GM08714 (cell line): ENCODE data around the gene IRF7.
"Not testable (repeated sequence)": the region's sequence is repeated elsewhere in the genome, so short reads cannot be mapped to it uniquely, and the experiment has no call there.

Experiments
- H3K4me3 ChIP-seq: fragments of 200-500 bp; sonication (Bioruptor generic); 2 replicates; pipeline ENCODE4 v1.5.1; 2014; ENCODE audit warnings: mild to moderate bottlenecking, low read length, inconsistent platforms
- ZNF274 ChIP-seq: IDR thresholded peaks from 2 replicates; pipeline ENCODE4 v1.6.1; 2012; ENCODE audit warnings: mild to moderate bottlenecking, low read depth, low read length

Gene IRF7

DNA sequence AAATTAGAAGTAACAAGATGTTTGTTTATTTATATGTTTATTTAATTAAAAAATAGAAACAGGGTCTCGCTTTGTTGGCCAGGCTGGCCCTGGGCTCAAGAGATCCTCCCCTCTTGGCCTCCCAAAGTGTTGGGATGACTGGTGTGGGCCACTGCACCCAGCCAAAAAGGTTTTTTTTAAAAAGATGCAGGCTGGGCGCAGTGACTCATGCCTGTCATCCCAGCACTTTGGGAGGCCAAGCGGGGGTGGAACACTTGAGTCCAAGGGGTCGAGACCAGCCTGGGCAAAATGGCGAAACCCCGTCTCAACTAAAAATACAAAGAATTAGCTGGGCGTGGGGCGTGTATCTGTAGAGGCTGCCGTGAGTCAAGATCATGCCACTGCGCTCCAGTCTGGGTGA lies 34.7 kb upstream of the IRF7 start:
- no peak overlapping the region for H3K4me3 ChIP-seq
- TF ChIP-seq ZNF274, result no peak

DNA sequence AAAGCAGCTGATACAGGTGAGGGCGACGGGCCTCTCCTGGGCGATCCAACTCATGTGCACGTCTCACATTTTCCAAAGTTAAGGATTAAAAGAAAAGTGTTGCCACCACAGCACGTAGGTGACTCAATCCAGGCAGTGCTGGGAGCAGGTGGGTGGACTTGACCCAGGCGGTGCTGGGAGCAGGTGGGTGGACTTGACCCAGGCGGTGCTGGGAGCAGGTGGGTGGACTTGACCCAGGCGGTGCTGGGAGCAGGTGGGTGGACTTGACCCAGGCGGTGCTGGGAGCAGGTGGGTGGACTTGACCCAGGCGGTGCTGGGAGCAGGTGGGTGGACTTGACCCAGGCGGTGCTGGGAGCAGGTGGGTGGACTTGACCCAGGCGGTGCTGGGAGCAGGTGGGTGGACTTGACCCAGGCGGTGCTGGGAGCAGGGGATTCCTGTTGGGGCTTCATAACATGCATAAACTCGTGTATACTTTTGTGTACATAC lies 32.0 kb upstream of the IRF7 start:
- H3K4me3 ChIP-seq, result not testable (repeated sequence)

DNA sequence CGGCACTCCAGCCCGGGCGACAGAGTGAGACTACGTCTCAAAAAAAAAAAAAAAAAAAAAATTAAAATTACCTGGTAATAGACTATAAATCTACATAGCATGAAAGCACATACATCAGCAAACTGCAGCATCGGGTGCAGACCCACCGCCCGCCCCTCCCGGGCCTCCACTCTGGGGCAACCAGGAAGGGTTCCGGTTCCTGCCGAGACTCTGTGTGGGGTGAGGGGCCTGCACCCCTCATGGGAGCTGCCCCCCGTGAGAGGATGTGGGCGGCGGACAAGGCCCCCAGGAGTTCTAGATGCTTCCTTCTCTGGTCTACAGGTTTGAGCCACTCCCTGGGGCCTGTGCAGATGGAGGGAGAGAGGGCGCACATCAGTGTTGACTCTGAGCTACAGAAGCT lies 30.5 kb upstream of the IRF7 start:
- H3K4me3 ChIP-seq, result no peak overlapping the region
- no peak for TF ChIP-seq ZNF274

DNA sequence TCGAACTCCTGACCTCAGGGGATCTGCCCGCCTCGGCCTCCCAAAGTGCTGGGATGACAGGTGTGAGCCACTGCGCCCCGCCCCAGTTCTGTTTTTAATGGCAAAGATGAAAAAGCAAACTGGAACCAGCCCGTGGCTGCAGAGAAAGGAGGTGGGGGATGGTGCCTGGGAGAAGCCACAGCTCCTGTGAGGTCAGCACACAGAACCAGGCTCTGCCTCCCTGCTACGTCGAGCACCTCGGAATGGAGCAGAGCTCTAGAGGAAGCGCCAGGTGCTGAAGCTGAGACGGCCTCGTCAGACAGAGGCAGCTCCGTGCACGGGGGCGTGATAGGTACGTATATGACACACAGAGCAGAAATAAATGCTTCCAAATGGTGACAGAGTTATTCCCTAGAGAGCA lies 29.8 kb upstream of the IRF7 start:
- no peak for TF ChIP-seq ZNF274
- H3K4me3 ChIP-seq, result no peak overlapping the region

DNA sequence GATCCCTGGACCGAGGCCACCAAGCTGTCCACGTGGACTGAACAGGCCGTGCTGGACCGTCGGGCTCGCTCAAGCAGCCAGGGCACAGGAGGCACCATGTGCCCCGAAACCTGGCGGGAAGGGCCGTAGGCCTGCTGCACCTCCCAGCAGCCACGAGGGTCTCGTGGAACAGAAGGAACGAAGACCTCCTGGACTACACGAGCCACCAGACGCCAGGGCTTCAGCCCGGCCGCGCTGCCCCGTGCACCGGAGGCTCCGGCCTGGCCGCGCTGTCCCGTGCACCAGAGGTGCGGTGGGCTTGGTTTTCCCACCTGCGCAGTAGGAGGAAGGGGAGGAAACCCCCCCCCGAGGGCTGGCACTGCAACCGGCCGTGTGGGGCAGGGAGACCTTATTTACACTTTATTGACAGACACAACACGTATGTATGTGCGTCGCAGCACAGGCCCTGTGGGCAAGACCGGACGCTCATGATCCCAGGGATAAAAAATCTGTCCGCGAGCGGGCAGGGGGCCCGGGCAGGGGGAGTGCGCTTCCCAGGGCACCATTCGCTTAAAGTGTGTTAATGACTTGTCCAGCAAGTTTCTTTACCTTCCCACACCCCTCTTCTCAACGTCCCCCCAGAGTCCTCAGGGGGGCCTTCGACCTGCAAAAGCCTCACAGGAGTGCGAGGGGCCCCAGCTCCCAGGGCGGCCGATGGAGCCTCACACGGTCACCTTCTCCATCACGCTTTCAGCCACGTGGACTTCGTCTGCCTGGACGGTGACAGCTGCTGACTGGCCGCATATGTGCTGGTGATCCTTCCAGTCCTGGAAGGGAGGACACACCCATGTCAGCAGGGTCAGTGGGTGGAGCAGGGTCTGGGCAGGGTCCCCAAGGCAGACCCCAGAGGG lies 28.3 kb upstream of the IRF7 start:
- no peak for TF ChIP-seq ZNF274
- no peak overlapping the region for H3K4me3 ChIP-seq

DNA sequence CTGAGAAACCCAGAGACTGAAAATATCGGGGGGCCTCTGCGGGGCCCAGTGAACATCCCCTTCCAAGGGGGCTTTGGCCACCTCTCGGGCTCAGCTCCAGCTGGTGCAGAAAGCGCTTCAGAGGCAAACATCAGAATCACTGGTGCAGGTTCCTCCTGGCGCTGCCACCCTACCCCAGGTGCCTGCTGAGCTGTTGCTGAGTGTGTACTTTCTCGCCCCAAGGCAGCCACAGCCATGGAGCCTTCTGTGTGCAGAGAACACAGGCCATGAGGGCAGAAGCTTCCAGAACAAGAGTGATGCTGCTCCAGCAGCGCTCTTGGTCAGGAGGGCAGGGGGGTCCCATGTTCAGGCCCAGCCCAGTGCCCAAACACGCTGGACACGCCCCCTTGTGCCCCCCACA lies 27.6 kb upstream of the IRF7 start:
- TF ChIP-seq ZNF274, result no peak
- H3K4me3 ChIP-seq, result no peak overlapping the region

DNA sequence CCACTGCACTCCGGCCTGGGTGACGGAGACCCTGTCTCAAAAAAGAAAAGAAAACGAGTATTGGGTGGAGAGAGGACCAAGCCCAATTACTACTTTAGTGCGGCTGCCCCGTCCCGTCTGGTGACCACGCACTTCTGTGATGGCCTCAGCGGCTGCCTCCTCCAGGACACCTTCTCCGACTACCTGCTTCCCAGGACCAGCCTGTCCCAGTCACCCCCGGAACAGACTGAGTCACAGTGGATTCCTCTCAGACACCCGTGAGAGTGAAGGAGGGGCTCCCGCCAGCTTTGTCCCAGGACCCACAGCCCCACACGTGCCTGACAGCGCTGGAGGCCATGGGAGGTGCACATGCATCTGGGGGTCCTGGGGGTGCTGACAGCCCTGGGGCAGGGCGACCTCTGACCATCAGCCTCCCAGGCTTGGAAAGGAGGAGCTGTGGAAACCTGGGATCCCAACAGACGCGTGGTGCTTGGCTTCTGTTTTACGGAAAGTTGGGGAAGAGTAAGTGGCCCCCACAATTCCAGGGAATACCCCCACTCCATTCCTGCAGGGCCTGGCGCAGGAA lies 26.1 kb upstream of the IRF7 start:
- no peak overlapping the region for H3K4me3 ChIP-seq
- no peak for TF ChIP-seq ZNF274

DNA sequence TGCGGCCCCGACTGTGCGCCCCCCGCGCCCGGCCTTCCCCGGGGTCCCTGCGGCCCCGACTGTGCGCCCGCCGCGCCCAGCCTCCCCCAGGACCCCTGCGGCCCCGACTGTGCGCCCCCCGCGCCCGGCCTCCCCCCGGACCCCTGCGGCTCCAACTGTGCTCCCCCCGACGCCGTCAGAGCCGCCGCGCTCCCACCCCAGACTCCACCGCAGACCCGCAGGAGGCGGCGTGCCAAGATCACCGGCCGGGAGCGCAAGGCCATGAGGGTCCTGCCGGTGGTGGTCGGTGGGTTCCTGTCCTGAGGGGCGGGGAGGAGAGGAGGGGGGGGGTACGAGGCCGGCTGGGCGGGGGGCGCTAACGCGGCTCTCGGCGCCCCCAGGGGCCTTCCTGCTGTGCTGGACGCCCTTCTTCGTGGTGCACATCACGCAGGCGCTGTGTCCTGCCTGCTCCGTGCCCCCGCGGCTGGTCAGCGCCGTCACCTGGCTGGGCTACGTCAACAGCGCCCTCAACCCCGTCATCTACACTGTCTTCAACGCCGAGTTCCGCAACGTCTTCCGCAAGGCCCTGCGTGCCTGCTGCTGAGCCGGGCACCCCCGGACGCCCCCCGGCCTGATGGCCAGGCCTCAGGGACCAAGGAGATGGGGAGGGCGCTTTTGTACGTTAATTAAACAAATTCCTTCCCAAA lies 24.4 kb upstream of the IRF7 start:
- H3K4me3 ChIP-seq, result no peak overlapping the region
- TF ChIP-seq ZNF274, result no peak

DNA sequence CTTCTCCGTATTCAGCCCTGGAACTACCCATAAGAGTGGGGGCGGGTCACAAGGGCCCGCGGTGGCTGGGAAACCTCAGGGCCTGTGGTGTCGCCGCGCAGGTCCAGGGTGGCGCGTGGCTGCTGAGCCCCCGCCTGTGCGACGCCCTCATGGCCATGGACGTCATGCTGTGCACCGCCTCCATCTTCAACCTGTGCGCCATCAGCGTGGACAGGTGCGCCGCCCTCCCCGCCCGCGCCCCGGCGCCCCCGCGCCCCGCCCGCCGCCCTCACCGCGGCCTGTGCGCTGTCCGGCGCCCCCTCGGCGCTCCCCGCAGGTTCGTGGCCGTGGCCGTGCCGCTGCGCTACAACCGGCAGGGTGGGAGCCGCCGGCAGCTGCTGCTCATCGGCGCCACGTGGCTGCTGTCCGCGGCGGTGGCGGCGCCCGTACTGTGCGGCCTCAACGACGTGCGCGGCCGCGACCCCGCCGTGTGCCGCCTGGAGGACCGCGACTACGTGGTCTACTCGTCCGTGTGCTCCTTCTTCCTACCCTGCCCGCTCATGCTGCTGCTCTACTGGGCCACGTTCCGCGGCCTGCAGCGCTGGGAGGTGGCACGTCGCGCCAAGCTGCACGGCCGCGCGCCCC lies 23.7 kb upstream of the IRF7 start:
- no peak for TF ChIP-seq ZNF274
- no peak overlapping the region for H3K4me3 ChIP-seq

DNA sequence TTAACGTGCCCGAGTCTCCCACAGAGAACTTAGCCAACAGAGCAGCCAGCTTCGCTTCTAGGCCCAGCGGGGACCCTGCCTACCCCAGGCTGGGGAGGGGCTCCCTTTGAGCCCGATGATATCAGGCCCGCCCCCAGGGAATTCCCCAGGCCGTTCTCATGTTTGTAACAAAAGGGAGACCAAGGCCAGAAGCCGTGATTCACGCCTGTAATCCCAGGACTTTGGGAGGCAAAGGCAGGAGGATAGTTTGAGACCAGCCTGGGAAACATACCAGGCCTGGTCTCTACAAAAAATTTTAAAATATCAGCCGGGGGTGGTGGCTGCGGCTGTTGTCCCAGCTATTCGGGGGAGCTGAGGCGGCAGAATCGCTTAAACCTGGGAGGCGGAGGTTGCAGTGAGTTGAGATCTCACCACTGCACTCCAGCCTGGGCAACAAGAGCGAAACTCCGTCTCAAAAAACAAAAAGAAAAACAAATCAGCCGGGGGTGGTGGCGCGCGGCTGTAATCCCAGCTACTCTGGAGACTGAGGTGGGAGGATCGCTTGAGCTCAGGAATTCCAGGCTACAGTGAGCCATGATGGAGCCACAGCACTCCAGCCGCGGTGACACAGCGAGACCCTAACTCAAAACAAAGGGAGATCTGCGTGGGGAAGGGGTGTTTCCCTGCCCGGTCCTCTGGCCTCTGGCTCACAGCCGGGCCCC lies 23.0 kb upstream of the IRF7 start:
- no peak for TF ChIP-seq ZNF274
- no peak overlapping the region for H3K4me3 ChIP-seq

DNA sequence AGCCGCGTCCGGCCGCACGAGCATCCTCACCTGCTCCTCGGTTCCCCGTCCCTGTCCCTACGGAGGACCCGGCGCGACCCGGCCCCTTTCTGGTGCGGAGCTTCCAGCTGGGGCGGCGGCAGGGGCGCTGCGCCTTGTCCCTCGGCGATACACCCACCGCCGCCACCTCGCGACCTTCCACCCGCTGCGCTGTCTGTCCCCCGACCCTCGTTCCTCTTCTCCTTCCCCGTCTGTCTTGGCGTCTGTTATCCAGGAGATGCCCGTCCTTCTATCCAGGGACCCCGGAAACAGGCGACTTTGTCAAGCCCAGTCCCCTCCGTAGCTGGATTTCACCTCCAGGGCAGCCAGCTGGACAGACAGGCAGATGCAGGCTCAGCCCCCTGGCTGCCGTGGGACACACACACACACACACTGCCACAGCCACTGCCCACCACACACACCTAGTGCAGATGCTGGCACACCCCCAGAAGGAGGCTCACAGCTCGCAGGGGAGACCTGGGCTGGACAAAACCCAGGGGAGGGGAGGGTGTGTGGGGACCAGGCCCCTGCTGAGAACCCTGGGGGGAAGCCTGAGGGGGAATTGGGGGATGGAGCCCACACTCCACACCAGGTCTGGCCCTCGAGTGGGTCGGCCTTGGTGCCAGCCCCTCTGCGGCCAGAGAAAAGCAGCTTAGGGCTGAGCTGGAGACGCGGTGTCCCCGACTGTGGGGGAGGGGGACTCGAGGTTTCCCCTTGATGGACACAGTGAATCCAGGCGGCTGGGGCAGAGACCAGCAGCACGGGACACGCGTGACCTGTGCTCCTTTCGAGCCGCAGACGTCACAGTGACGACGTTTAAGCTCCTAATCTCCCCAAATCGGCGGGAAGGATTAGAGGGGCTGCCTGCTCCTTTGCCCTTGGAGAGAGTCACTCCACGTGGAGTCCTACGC lies 22.1 kb upstream of the IRF7 start:
- TF ChIP-seq ZNF274, result no peak
- no peak overlapping the region for H3K4me3 ChIP-seq

DNA sequence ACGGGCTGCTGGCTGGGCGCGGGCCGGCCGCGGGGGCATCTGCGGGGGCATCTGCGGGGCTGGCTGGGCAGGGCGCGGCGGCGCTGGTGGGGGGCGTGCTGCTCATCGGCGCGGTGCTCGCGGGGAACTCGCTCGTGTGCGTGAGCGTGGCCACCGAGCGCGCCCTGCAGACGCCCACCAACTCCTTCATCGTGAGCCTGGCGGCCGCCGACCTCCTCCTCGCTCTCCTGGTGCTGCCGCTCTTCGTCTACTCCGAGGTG lies 21.5 kb upstream of the IRF7 start:
- TF ChIP-seq ZNF274, result no peak
- no peak overlapping the region for H3K4me3 ChIP-seq
